Measurements from ENCODE around the gene SMIM36. TPM values are rescaled to one million over a fixed set of nuclear protein-coding genes. Genes with fewer than 3 reads are reported as not detected.

The SMIM36 gene
- not detected in 2 replicates for total RNA-seq

DNA sequence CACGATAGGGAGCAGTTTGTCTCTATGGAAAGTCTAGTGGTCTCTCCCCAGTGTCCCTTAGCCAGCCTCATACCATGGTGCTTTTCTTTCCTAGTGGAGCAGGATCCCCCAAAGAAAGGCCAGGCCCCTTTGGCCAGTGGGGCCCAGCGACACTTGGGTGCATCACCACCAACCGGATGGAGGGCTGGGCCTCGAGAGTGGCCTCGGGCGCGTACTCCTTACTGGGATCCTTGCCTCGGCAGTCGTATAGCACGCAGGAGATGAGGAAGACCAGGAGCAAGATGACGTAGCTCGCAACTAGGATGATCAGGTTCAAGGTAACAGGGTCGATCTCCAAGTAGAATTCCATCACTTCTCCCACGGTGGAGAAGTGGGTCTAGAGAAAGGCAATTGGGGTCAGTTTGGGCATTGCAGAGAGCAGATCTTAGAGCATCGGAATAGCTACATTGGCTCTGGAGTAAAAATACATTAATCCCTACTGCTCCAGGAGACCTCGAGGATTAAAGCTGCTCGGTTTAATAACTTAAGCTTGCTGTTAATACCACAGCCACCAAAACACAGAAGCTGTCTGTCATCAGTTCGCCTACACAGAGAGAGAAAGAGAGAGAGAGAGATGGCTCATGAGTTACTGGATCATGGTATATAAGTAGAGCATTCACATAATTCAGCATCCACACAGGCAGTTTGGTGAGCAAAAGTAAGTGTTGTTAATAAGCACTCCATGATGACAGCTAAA is at the start of gene SMIM36:
Gene SMIM36 (minus strand): TSS at position 467 of the 736 bp plus-strand sequence.

DNA sequence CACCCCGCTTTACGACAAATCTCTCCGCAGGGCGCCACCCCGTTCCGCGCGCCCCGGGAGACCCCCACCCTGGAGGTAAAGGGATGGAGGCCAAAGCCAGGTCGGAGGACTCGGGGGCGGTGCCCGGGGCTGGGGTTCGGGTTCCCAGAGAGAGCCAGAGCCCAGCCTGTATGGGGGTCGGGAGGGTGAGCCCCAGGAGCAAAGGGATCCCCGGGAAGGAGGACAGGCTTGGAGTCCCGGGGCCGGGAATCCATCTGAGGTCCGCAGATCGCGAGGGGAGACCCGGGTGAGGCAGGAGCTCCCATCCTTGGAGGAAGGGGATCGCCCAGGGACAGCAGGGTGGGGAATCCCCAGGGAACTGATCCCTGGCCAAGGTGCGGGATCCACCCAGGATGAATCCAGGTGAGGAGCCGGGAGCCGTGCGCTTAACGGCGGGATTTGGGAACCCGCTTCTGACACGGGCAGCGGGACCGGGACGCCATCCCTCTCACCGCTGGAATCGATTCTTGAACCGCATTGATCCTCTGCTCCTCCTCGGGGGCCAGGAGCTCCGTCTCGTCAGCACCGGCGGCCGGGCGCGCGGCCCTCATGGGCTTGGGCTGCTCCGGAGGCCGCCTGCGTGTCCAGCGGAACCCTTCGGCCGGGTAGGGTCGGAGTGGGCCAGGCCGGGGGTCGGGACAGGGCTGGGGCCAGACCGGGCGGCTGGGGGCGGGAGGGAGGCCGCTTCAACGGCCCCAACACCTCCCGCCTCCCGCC is 89.9 kb downstream of the SMIM36 start, which contains the start of gene MMD:
Gene MMD (minus strand): TSS at position 657 of the 756 bp plus-strand sequence. CDS start 140 bp downstream, at position 517.

Other genes with a start within 250 kb of the SMIM36 start
- gene HLF, start 246.5 kb downstream of the SMIM36 start, total RNA-seq, result 0.16 TPM in 1 of 2 replicates, not detected in the other
- gene MMD, start 89.6 kb downstream of the SMIM36 start, total RNA-seq, result 118 and 275 TPM in 2 replicates
- 9.8 and 101 TPM in 2 replicates for gene TMEM100, start 211.4 kb upstream of the SMIM36 start, total RNA-seq
- 17.6 and 32.1 TPM in 2 replicates for gene PCTP, start 239.6 kb upstream of the SMIM36 start, total RNA-seq

All from epithelial cell of alveolus of lung (primary cell).